Spleen (tissue), 11 donors: Measurements from ENCODE around the gene PRDX5. TPM values are rescaled to one million over a fixed set of nuclear protein-coding genes. Genes with fewer than 3 reads are reported as not detected.

Source experiments
- DNase-seq: peaks from one replicate; pipeline ENCODE4 v3.0.0-alpha.2; 2020
- H3K27ac ChIP-seq, 8 donors: fragments of 200-600 bp; sonication (generic) in 7 of 8; 1 replicate in 4 of 8; 2 replicates in 4 of 8; pipeline versions ENCODE4 v1.5.0 to v1.8.0; 2016 to 2021; ENCODE audit warnings: inconsistent platforms in 4 of 8, mild to moderate bottlenecking in 4 of 8, moderate library complexity in 1 of 8
- H3K27me3 ChIP-seq, 7 donors: fragments of 200-600 bp; sonication (generic) in 6 of 7; replicated peaks in 1 of 7; 1 replicate in 4 of 7; 2 replicates in 3 of 7; pipeline versions ENCODE4 v1.5.0 to v1.8.0; 2016 to 2021; ENCODE audit warnings: inconsistent platforms in 3 of 7, mild to moderate bottlenecking in 1 of 7
- H3K36me3 ChIP-seq, 6 donors: fragments of 200-600 bp; sonication (generic) in 5 of 6; 1 replicate in 4 of 6; 2 replicates in 2 of 6; pipeline versions ENCODE4 v1.5.0 to v1.8.0; 2016 to 2021; ENCODE audit warnings: inconsistent platforms in 2 of 6
- H3K4me1 ChIP-seq, 6 donors: fragments of 200-600 bp; sonication (generic) in 5 of 6; 1 replicate in 3 of 6; 2 replicates in 3 of 6; pipeline versions ENCODE4 v1.5.0 to v1.8.0; 2016 to 2021; ENCODE audit warnings: inconsistent platforms in 3 of 6
- H3K4me3 ChIP-seq, 8 donors: fragments of 200-600 bp; sonication (generic) in 7 of 8; 1 replicate in 4 of 8; 2 replicates in 4 of 8; pipeline versions ENCODE4 v1.5.0 to v1.8.0; 2016 to 2021; ENCODE audit warnings: inconsistent platforms in 4 of 8, mild to moderate bottlenecking in 4 of 8, moderate library complexity in 2 of 8
- H3K9me3 ChIP-seq, 8 donors: fragments of 200-600 bp; sonication (generic) in 7 of 8; 1 replicate in 4 of 8; 2 replicates in 4 of 8; pipeline versions ENCODE4 v1.5.0 to v1.8.0; 2016 to 2021; ENCODE audit warnings: inconsistent platforms in 4 of 8
- CTCF ChIP-seq, 11 experiments: fragments of 200-600 bp in 7 of 11; fragments of 450-650 bp in 4 of 11; sonication (generic) in 4 of 11; IDR thresholded peaks in 8 of 11; conservative IDR thresholded peaks in 3 of 11; 1 replicate in 7 of 11; 2 replicates in 4 of 11; pipeline versions ENCODE4 v1.4.0 to v1.8.0; 2016 to 2021; ENCODE audit warnings: antibody characterized with exemption in 11 of 11, inconsistent platforms in 4 of 11, mild to moderate bottlenecking in 1 of 11
- POLR2A ChIP-seq, 3 donors: fragments of 450-650 bp; IDR thresholded peaks; one replicate each; pipeline ENCODE4 v1.5.1; 2017; ENCODE audit warnings: antibody characterized with exemption in 3 of 3, mild to moderate bottlenecking in 1 of 3
- POLR2AphosphoS5 ChIP-seq, 3 donors: sonication (generic); formaldehyde crosslinking; IDR thresholded peaks; one replicate each; pipeline ENCODE4 v1.5.1; 2017; ENCODE audit warnings: antibody characterized with exemption in 3 of 3
- WGBS, 5 donors: extraction: QIAGEN DNeasy Blood & Tissue Kit in 3 of 5; methylation state at CpG; one replicate each; pipeline versions ENCODE4 v1.1.5 to v1.1.7; 2013 to 2018; 5-methylcytosine and 5-hydroxymethylcytosine counted together
- intact Hi-C: fragments of 100-400 bp; cut with DNase I; formaldehyde crosslinking; loops from one replicate; pipeline ENCODE4 v1.15.0; 2023; ENCODE audit warnings: low total_unique reads
- polyA plus RNA-seq, 3 donors: library from polyadenylated mRNA; stranded (reverse); fragments of 200-250 nt; gene quantifications; one replicate each; pipeline ENCODE4 v1.2.1, GENCODE V29; 2013
- total RNA-seq, 7 donors: library from RNA; depleted of rRNA in 3 of 7; stranded (reverse); fragments of >200 nt in 3 of 7; fragmentation: NEBNext Ultra II Directional in 4 of 7; extraction: Animal tissue kit (Norgen Biotek cat#: 25700) in 4 of 7; gene quantifications; one replicate each; pipeline versions ENCODE4 v1.1.0 to v1.2.1, GENCODE V29; 2016 to 2021
- donor health status: healthy with polysubstance abuse.
- donor health status: DM: no; HTN: no; CAD: no; lungs with moderate emphysema.
- donor health status: DM: no; HTN: no; CAD: no.
- donor health status: Bipolar disorder and iron deficiency.
- donor health status: healthy.
- donor health status: DM: no; HTN: no; CAD: no.
- donor health status: DM: yes; HTN: yes; CAD: no.

Gene PRDX5
- total and polyA plus RNA-seq, 10 donors: 77.0 to 302 (median 133) TPM

GRCh38 chr11:64344787-64345186 is 26.9 kb downstream of the PRDX5 start:
- H3K27me3 ChIP-seq: peaks cover 0 to 5% (median 0%) of the 10 kb centered on the region in 7 donors
- H3K36me3 ChIP-seq: peaks cover 0 to 77% (median 33%) of the 10 kb centered on the region in 6 donors
- TF ChIP-seq POLR2A (IDR thresholded peaks at IDR 0.05): no peak
- TF ChIP-seq POLR2AphosphoS5 (IDR thresholded peaks at IDR 0.05): peak in 1 of 3 donors; percentile 51
- TF ChIP-seq CTCF (IDR thresholded peaks at IDR 0.05 in 8 of 11, conservative IDR thresholded peaks at IDR 0.05 in 3 of 11): no peak
- WGBS, 5 donors: 93 to 96% (median 95%) methylated on average over 28 of the region's 28 CpGs
- DNase-seq: no peak
- H3K4me1 ChIP-seq: peaks cover 14 to 88% (median 40%) of the 10 kb centered on the region in 6 donors
- intact Hi-C loops: no loop called here
- no peak overlapping the region for H3K27ac ChIP-seq
- no peaks in the 10 kb centered on the region for H3K9me3 ChIP-seq
- H3K4me3 ChIP-seq: no peak overlapping the region

- H3K4me1 ChIP-seq: peaks cover 1 to 74% (median 17%) of the 10 kb centered on the region in 6 donors
- TF ChIP-seq CTCF (IDR thresholded peaks at IDR 0.05 in 8 of 11, conservative IDR thresholded peaks at IDR 0.05 in 3 of 11) (no peak), POLR2A (IDR thresholded peaks at IDR 0.05) (no peak), POLR2AphosphoS5 (IDR thresholded peaks at IDR 0.05) (no peak)
- H3K27me3 ChIP-seq: no peaks in the 10 kb centered on the region
- H3K36me3 ChIP-seq: peaks cover 0 to 91% (median 35%) of the 10 kb centered on the region in 6 donors
- H3K9me3 ChIP-seq: no peaks in the 10 kb centered on the region
- intact Hi-C loops: no loop called here
- no peak for DNase-seq
- no peak overlapping the region for H3K4me3 ChIP-seq
- 72 to 91% (median 85%) methylated on average over 12 of the region's 12 CpGs for WGBS, 5 donors
- H3K27ac ChIP-seq: peak overlapping the region in 4 of 8 donors; percentile 20 to 70 (median 48)
These were observed 29.4 kb downstream of the PRDX5 start for GRCh38 chr11:64347193-64347867.

- no peaks in the 10 kb centered on the region for H3K27me3 ChIP-seq
- no peak for TF ChIP-seq POLR2AphosphoS5 (IDR thresholded peaks at IDR 0.05)
- TF ChIP-seq POLR2A (IDR thresholded peaks at IDR 0.05): no peak
- no peak for TF ChIP-seq CTCF (IDR thresholded peaks at IDR 0.05 in 8 of 11, conservative IDR thresholded peaks at IDR 0.05 in 3 of 11)
These were observed 30.6 kb downstream of the PRDX5 start for GRCh38 chr11:64348383-64349024.

DNA sequence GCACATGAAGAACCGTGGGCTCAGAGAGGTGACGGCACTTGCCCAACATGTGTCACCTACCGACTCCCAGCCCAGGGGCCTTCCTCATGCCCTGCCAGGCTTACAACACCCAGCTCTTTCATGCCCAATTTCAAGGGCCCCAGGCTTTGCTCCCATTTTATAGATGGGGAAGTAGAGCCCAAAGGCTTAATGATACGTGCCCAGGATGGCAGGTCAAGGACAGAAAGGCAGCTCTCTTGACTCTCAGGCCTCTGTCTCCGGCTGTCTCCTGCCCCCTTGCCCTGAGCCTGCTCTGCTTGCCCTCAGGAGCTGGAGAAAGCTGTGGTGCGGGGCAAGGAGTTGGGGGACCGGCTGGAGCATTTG is 31.1 kb downstream of the PRDX5 start:
- Histone ChIP-seq H3K4me1 (peaks cover 0 to 72% (median 11%) of the 10 kb centered on the region in 6 donors), H3K4me3 (no peak overlapping the region), H3K27ac (no peak overlapping the region), H3K27me3 (no peaks in the 10 kb centered on the region), H3K36me3 (peaks cover 0 to 96% (median 41%) of the 10 kb centered on the region in 6 donors), H3K9me3 (no peaks in the 10 kb centered on the region)
- WGBS, 5 donors: 70 to 84% (median 81%) methylated on average over 7 of the region's 7 CpGs
- DNase-seq: no peak
- intact Hi-C loops: no loop called here
- TF ChIP-seq POLR2AphosphoS5 (IDR thresholded peaks at IDR 0.05): no peak
- TF ChIP-seq POLR2A (IDR thresholded peaks at IDR 0.05): no peak
- TF ChIP-seq CTCF (IDR thresholded peaks at IDR 0.05 in 8 of 11, conservative IDR thresholded peaks at IDR 0.05 in 3 of 11): no peak

More at GRCh38 chr11:64348383-64349024, 30.6 kb downstream of the PRDX5 start:
- WGBS, 5 donors: 51 to 81% (median 73%) methylated on average over 10 to 14 of the region's 14 CpGs
- no peak for DNase-seq
- intact Hi-C loops: no loop called here
- peaks cover 0 to 72% (median 10%) of the 10 kb centered on the region in 6 donors for H3K4me1 ChIP-seq
- H3K9me3 ChIP-seq: no peaks in the 10 kb centered on the region
- H3K27ac ChIP-seq: no peak overlapping the region
- peaks cover 0 to 96% (median 43%) of the 10 kb centered on the region in 6 donors for H3K36me3 ChIP-seq
- no peak overlapping the region for H3K4me3 ChIP-seq
